ENCODE data around the gene KDM4B.

Gene KDM4B

DNA sequence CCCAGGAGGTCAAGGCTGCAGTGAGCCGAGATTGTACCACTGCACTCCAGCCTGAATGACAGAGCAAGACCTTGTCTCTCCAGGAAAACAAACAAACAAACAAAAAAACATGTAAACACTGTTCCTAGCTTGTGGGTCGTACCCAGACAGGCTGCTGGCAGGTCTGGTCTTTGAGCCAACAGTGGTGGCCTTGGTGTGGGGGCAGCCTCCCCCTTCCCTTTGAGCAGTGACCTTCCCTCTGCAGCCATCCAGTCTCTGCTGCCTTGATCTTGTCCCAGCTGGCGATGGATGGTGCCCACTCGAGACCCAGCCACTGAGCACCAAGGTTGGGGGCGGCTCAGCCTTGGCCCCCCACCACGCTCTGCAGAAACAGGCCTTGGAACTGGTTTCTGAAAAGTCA, 143.3 kb downstream of the KDM4B start:
- no peak for DNase-seq

GRCh38 chr19:5112681-5113575, 144.0 kb downstream of the KDM4B start:
- DNase-seq, result no peak

- DNase-seq, result no peak
Observed at GRCh38 chr19:5113633-5114586, 145.0 kb downstream of the KDM4B start.

DNA sequence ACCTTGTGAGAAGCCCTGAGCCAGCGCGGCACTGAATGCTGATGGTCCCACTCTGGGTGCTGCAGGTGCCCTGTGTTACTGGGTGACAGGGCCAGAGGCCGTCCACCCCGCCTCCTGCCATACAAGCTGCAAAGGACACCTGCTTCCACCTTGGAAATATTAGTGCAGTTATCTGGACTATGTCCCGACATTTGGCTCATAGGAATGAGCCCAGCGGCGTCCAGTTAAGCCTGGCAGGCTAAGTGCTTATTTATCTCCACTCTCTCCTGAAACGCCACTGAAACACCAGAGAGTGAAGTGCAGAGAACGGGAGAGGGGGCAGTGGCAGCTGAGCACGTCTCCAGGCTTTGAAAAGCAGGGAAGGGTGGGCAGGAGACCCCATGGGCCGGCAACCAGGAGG, 145.8 kb downstream of the KDM4B start:
- no peak for DNase-seq

GRCh38 chr19:5115351-5115750, 146.4 kb downstream of the KDM4B start:
- DNase-seq, result no peak

GRCh38 chr19:5115771-5116202, 146.9 kb downstream of the KDM4B start:
- no peak for DNase-seq

DNA sequence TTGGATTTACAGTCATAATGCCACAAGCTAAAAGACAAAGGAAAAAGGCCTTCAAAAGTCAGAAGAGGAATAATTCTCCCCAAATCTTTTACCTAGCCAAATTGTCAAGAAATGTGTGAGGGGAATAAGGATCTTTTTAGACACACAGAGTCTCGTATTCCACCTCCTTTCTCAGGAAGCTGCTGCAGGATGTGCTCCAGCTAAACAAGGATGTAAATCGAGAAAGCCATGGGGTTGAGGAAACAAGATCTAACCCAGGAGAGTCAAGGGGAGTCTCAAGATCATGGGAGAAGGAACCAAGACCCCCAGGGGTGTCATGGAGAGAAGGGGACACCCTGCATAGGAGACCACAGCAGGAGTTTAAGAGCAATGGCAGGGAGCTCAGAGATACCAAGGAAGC, 147.4 kb downstream of the KDM4B start:
- DNase-seq, result no peak

GRCh38 chr19:5117421-5117820, 148.5 kb downstream of the KDM4B start:
- DNase-seq, result no peak

GRCh38 chr19:5118026-5118425, 149.1 kb downstream of the KDM4B start:
- DNase-seq, result no peak

- DNase-seq, result no peak
Observed at GRCh38 chr19:5119297-5119998, 150.5 kb downstream of the KDM4B start.

DNA sequence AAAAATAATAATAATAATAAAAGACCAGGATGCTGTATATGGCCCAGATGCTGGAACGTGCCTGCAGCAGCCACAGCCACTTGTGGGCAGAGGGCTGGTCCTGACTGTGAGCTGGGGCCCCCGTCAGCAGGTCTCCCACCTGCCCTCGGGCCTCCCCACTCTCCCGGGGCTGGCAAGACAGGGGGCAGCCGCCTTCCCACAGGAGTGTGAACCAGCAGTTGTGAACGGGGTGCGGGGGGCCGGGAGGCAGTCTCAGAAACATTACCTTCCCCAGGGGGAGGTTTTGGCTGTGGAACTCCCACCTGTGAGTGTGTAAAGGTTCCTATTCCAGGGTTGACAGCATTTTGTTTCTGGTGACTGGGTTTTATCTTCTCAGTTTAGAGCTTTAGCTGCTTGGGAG, 151.4 kb downstream of the KDM4B start:
- DNase-seq, result no peak

GRCh38 chr19:5120833-5121232, 151.9 kb downstream of the KDM4B start:
- DNase-seq, result no peak

DNA sequence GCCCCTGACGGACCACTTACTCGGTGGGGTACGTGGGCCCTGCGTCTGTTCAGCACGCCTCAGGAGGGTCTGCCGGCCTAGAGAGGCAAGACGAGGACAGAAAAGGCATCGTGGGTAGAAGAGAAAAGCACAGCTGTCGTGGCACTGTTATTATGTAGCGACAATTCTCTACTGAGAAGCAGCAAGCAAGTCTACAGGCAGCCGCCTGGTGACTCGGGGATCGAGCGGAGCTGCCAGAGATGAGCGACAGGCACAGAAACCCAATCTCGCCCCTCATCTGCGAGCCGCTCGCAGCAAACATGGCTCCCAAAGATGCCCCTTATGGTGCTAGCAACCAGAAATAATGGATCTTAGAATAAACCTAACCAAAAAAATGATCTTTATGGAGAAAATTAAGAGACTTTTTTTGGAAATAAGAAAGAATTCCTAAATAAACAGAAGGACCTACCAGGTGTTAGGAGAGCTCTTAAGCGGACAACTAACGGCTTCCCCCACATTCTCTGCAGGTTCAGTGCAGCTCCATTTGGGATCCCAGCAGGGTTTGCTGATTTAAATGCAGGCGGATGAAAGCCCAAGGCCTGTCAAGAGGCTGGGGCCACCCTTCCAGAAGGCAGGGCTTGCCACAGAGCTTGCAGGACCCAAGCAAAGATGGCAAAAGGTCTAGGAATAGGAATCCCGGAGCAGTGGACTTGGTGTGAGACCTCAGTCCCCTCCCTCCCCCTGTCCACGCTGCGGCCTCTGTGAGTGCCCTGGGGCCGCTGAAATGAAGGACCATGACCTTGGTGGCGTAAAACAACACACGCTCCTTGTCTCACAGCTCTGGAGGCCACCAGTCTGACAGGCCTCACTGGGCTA, 152.6 kb downstream of the KDM4B start:
- DNase-seq, result no peak

GRCh38 chr19:5122121-5122400, 153.1 kb downstream of the KDM4B start:
- no peak for DNase-seq

- DNase-seq, result no peak
Observed at GRCh38 chr19:5122671-5123409, 153.9 kb downstream of the KDM4B start.

- DNase-seq, result no peak
Observed at GRCh38 chr19:5123646-5124045, 154.7 kb downstream of the KDM4B start.

DNA sequence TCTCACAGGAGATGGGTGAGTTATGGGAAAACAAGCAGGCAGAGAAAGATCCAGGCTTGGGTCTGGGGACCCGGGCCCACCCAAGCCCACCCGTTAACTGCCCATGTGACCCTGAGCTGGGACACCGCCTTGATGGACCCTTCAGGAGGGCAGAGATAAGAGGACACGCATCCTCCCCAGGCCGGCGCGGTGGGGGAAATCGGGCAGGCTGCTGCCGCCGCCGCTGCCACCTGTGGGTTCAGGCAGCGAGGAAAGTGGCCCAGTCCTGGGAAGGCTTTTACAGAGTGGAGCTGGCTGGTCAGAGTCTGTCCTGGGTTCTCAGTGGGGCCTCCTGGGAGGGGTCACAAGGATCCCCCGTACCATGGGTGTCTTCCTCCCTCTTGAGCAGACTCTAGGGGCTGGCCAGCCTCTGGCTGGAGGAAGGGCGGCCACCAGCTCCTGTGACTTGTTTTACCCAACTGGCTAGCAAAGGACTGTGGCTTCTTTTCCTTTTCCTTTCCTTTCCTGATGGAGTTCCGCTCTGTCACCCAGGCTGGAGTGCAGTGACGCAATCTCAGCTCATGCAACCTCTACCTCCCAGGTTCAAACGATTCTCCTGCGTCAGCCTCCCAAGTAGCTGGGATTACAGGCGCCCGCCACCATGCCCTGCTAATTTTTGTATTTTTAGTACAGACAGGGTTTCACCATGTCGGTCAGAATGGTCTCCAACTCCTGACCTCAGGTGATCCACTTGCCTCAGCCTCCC, 155.4 kb downstream of the KDM4B start:
- no peak for DNase-seq

GRCh38 chr19:5125376-5125775, 156.5 kb downstream of the KDM4B start:
- DNase-seq, result no peak

- DNase-seq, result no peak
Observed at GRCh38 chr19:5125797-5126497, 157.0 kb downstream of the KDM4B start.
